ENCODE data around the gene HINT2. TPM values are rescaled to one million over a fixed set of nuclear protein-coding genes. Genes with fewer than 3 reads are reported as not detected.

HINT2 gene
- total and polyA plus RNA-seq, 8 donors = 8.4 to 131 (median 21.0) TPM

- H3K4me1 ChIP-seq = peaks cover 30 to 48% (median 44%) of the 10 kb centered on the region in 4 donors
- WGBS, 5 donors = 86 to 99% (median 97%) methylated on average over 5 of the region's 5 CpGs
- peaks cover 0 to 9% (median 3%) of the 10 kb centered on the region in 4 donors for H3K36me3 ChIP-seq
- intact Hi-C loops (cut with DNase I; ENCODE audit: low total_unique reads) = no loop called here
- TF ChIP-seq CTCF (IDR thresholded peaks at IDR 0.05) = no peak
- H3K27me3 ChIP-seq = peaks cover 0 to 10% (median 0%) of the 10 kb centered on the region in 3 donors
- DNase-seq = no peak
- H3K27ac ChIP-seq = no peak overlapping the region
- no peaks in the 10 kb centered on the region for H3K9me3 ChIP-seq
- H3K4me3 ChIP-seq = no peak overlapping the region
Measured at GRCh38 chr9:35836595-35836994, 21.8 kb upstream of the HINT2 start.

GRCh38 chr9:35835766-35836165 is 20.9 kb upstream of the HINT2 start:
- intact Hi-C loops (cut with DNase I; ENCODE audit: low total_unique reads) = no loop called here
- Histone ChIP-seq H3K36me3 (peaks cover 0 to 6% (median 2%) of the 10 kb centered on the region in 4 donors), H3K9me3 (no peaks in the 10 kb centered on the region), H3K27ac (peak overlapping the region in 3 of 5 donors; percentile 83 to 93 (median 86)), H3K4me1 (peaks cover 30 to 56% (median 52%) of the 10 kb centered on the region in 4 donors), H3K27me3 (peaks cover 0 to 10% (median 0%) of the 10 kb centered on the region in 3 donors), H3K4me3 (no peak overlapping the region)
- TF ChIP-seq CTCF (IDR thresholded peaks at IDR 0.05) (no peak), POLR2A (IDR thresholded peaks at IDR 0.05) (no peak), EP300 (IDR thresholded peaks at IDR 0.05) (no peak), POLR2AphosphoS5 (IDR thresholded peaks at IDR 0.05) (no peak)
- no peak for DNase-seq
- WGBS, 5 donors = 75 to 80% (median 79%) methylated on average over 2 of the region's 2 CpGs

GRCh38 chr9:35835216-35835632 is 20.4 kb upstream of the HINT2 start:
- H3K27me3 ChIP-seq = peaks cover 0 to 8% (median 0%) of the 10 kb centered on the region in 3 donors
- peaks cover 0 to 6% (median 2%) of the 10 kb centered on the region in 4 donors for H3K36me3 ChIP-seq
- no peak overlapping the region for H3K4me3 ChIP-seq
- intact Hi-C loops (cut with DNase I; ENCODE audit: low total_unique reads) = no loop called here
- H3K27ac ChIP-seq = peak overlapping the region; percentile 74 to 93 (median 83)
- TF ChIP-seq EP300 (IDR thresholded peaks at IDR 0.05) (no peak), CTCF (IDR thresholded peaks at IDR 0.05) (peak in 1 of 7 experiments; percentile 34)
- WGBS, 5 donors = 62 to 100% (median 79%) methylated on average over 3 of the region's 3 CpGs
- H3K9me3 ChIP-seq = no peaks in the 10 kb centered on the region
- peak; percentile 36 to 64 for DNase-seq
- peaks cover 35 to 62% (median 58%) of the 10 kb centered on the region in 4 donors for H3K4me1 ChIP-seq

- H3K27me3 ChIP-seq = peaks cover 0 to 2% (median 0%) of the 10 kb centered on the region in 3 donors
- peaks cover 41 to 69% (median 65%) of the 10 kb centered on the region in 4 donors for H3K4me1 ChIP-seq
- H3K9me3 ChIP-seq = no peaks in the 10 kb centered on the region
- intact Hi-C loops (cut with DNase I; ENCODE audit: low total_unique reads) = no loop called here
- peaks cover 0 to 6% (median 2%) of the 10 kb centered on the region in 4 donors for H3K36me3 ChIP-seq
- WGBS, 5 donors = 56 to 68% (median 64%) methylated on average over 14 of the region's 14 CpGs
- H3K27ac ChIP-seq = peak overlapping the region; percentile 74 to 93 (median 83)
- TF ChIP-seq CTCF (IDR thresholded peaks at IDR 0.05) = no peak
- TF ChIP-seq POLR2AphosphoS5 (IDR thresholded peaks at IDR 0.05) = no peak
- TF ChIP-seq POLR2A (IDR thresholded peaks at IDR 0.05) = no peak
- no peak for DNase-seq
- H3K4me3 ChIP-seq = no peak overlapping the region
Measured at GRCh38 chr9:35834260-35835215, 19.7 kb upstream of the HINT2 start.

Measured in stomach (tissue), 9 donors.